ENCODE results near the gene PIK3AP1. TPM values are rescaled to one million over a fixed set of nuclear protein-coding genes. Genes with fewer than 3 reads are reported as not detected.

Gene PIK3AP1
- total and polyA plus RNA-seq, 2 of the 4 experiments (the other 2 are of a cell fraction), result under 0.01 to 0.14 TPM

DNA sequence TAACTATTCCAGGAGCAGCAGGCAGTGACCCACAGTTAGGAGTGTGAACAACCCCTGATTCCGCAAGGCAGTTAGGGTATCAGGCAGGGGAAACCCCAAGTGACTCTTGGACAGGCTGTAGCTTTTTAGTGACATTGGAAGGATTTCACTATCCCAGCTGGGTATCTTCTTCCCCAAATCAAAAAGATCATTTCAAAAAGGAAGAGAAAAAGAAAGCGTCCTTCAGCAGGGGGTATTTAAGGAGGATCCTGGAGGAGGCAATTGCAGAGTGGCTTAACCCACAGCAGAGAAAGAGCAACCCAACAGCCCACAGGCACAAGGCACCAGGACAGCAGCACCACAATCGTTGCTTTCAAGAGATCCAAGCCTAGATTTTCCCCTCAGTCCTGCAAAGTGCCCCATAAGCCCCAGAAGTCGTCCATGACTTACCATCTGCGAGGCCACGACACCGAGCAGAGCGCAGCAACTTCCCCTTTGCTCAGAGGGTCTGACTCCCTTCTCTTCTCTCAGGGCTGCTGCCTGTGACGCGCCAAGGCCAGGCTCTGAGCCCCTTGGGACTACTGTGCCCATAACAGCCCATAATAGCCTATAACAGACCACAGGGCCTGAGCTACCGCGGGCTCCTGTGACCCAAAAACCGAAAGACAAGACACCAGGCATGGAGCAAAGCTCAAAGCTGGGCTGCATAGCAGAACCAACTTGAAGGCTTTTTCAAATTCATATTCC, 19.8 kb downstream of the PIK3AP1 start:
- WGBS, 2 experiments (ENCODE audit: extremely low coverage in 2 of 2, insufficient read length in 1 of 2), result no CpG with 5 or more reads among the region's 13 CpGs
- H3K4me2 ChIP-seq (ENCODE audit: low read depth, low read length), result no peak overlapping the region
- 0 out of 2 replicates have a peak, but pooled peaks cover 2% of the 10 kb centered on the region for H3K27me3 ChIP-seq (ENCODE audit: control insufficient read depth, insufficient read depth, low read length)
- H3K4me1 ChIP-seq (ENCODE audit: control insufficient read depth, insufficient read depth, low read length), result no peaks in the 10 kb centered on the region
- no peak overlapping the region for H3K23ac ChIP-seq (ENCODE audit: low read depth, low read length)
- dilution Hi-C loops (cut with HindIII; ENCODE audit: low sequenced_read_pairs, unreplicated experiment), result no loop called here
- no peak overlapping the region for H3K14ac ChIP-seq (replicated peaks; ENCODE audit: low read depth, low read length)
- in situ Hi-C loops (cut with MboI; ENCODE audit: low sequenced_read_pairs), result no loop called here
- no peak overlapping the region for H4K5ac ChIP-seq (ENCODE audit: low read depth, low read length)
- no peak overlapping the region for H3K27ac ChIP-seq (ENCODE audit: insufficient read depth, low read length)
- no peak overlapping the region for H2AFZ ChIP-seq (replicated peaks; ENCODE audit: low read length, poor library complexity)
- no peak overlapping the region for H2BK5ac ChIP-seq (ENCODE audit: low read depth, low read length, poor library complexity, severe bottlenecking)
- no peaks in the 10 kb centered on the region for H4K20me1 ChIP-seq (ENCODE audit: insufficient read depth, low read length)
- no peak overlapping the region for H3K18ac ChIP-seq (ENCODE audit: low read depth, low read length)
- H2AK9ac ChIP-seq (replicated peaks; ENCODE audit: low read depth, low read length, poor library complexity), result no peak overlapping the region
- H3K9me1 ChIP-seq (ENCODE audit: insufficient read depth, low read length), result no peaks in the 10 kb centered on the region
- no peak overlapping the region for H4K8ac ChIP-seq (ENCODE audit: low read depth in 2 of 2, low read length in 2 of 2)
- intact Hi-C loops (cut with micrococcal nuclease), result no loop called here
- H3K4me3 ChIP-seq (ENCODE audit: insufficient read depth, low read depth, low read length), result no peak overlapping the region
- CTCF ChIA-PET, result no interaction called here
- no peak overlapping the region for H3K9ac ChIP-seq (ENCODE audit: low read depth, low read length)
- no peak overlapping the region for H2AK5ac ChIP-seq (ENCODE audit: low read depth, low read length)
- no peaks in the 10 kb centered on the region for H3K36me3 ChIP-seq (ENCODE audit: control insufficient read depth, insufficient read depth, low read length)
- H3K56ac ChIP-seq (ENCODE audit: extremely low read depth, insufficient read depth, low read length), result no peak overlapping the region
- DNase-seq (no peak), ATAC-seq (ENCODE audit: low read depth) (no peak)
- TF ChIP-seq RFX5 (IDR thresholded peaks at IDR 0.05; ENCODE audit: low read depth, low read length) (no peak), MAZ (IDR thresholded peaks at IDR 0.05; ENCODE audit: borderline replicate concordance, low read depth, low read length) (no peak), MAFK (IDR thresholded peaks at IDR 0.05; ENCODE audit: low read depth, low read length) (no peak), RAD21 (IDR thresholded peaks at IDR 0.05; ENCODE audit: low read length) (no peak), CEBPB (IDR thresholded peaks at IDR 0.05; ENCODE audit: low read depth, low read length) (no peak)
- TF ChIP-seq, protein P1, sequence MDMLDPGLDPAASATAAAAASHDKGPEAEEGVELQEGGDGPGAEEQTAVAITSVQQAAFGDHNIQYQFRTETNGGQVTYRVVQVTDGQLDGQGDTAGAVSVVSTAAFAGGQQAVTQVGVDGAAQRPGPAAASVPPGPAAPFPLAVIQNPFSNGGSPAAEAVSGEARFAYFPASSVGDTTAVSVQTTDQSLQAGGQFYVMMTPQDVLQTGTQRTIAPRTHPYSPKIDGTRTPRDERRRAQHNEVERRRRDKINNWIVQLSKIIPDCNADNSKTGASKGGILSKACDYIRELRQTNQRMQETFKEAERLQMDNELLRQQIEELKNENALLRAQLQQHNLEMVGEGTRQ (IDR thresholded peaks at IDR 0.05; ENCODE audit: low read depth, low read length), result no peak
- POLR2A ChIA-PET (ENCODE audit: unreplicated experiment), result no interaction called here
- H4K91ac ChIP-seq (ENCODE audit: insufficient read depth, low read depth, low read length), result no peak overlapping the region
- H3K79me1 ChIP-seq (ENCODE audit: low read depth in 1 of 2, low read length in 2 of 2), result no peaks in the 10 kb centered on the region
- BruUV-seq (replicated peaks), result no TSS peak
- no peak overlapping the region for H2BK15ac ChIP-seq (ENCODE audit: low read depth, low read length)
- no peak overlapping the region for H2BK120ac ChIP-seq (ENCODE audit: low read depth, low read length)
- no peak overlapping the region for H2BK20ac ChIP-seq (ENCODE audit: low read depth, low read length)
- no peaks in the 10 kb centered on the region for H3K9me3 ChIP-seq (ENCODE audit: control insufficient read depth, insufficient read depth, low read length)
- H3K4ac ChIP-seq (ENCODE audit: low read depth, low read length), result no peak overlapping the region
